ENCODE measurements around the gene CHD9.

Gene CHD9

GRCh38 chr16:53168744-53169143, 114.0 kb downstream of the CHD9 start:
- Histone ChIP-seq H3F3A (ENCODE audit: low read depth) (no peaks in the 10 kb centered on the region), H2AFZ (ENCODE audit: low read length) (no peak overlapping the region), H3K4me1 (ENCODE audit: insufficient read depth, low read length, poor library complexity, severe bottlenecking) (no peaks in the 10 kb centered on the region), H3K79me2 (ENCODE audit: insufficient read depth, low read length) (0 out of 2 replicates have a peak, but pooled peaks cover 7% of the 10 kb centered on the region), H3K27me3 (ENCODE audit: insufficient read depth, low read length, poor library complexity, severe bottlenecking) (no peaks in the 10 kb centered on the region), H3K9me3 (ENCODE audit: insufficient read depth, low read depth, low read length) (no peaks in the 10 kb centered on the region), H3K9me2 (replicated peaks; ENCODE audit: low read depth, low read length) (no peaks in the 10 kb centered on the region), H3K4me3 (ENCODE audit: low read length, poor library complexity, severe bottlenecking) (no peak overlapping the region), H4K20me1 (ENCODE audit: insufficient read depth, low read length, poor library complexity, severe bottlenecking) (peaks cover 5% of the 10 kb centered on the region), H3K36me3 (ENCODE audit: insufficient read depth, low read length) (no peaks in the 10 kb centered on the region), H3K9ac (ENCODE audit: low read depth, low read length, poor library complexity, severe bottlenecking) (no peak overlapping the region), H3K4me2 (ENCODE audit: low read depth, low read length, poor library complexity, severe bottlenecking) (no peak overlapping the region)
- TF ChIP-seq EZH2phosphoT487 (IDR thresholded peaks at IDR 0.05; ENCODE audit: borderline replicate concordance) (no peak), CTCF (conservative IDR thresholded peaks at IDR 0.05; ENCODE audit: low read length) (no peak)

- Histone ChIP-seq H3K4me1 (ENCODE audit: insufficient read depth, low read length, poor library complexity, severe bottlenecking) (no peaks in the 10 kb centered on the region), H4K20me1 (ENCODE audit: insufficient read depth, low read length, poor library complexity, severe bottlenecking) (peaks cover 5% of the 10 kb centered on the region), H3K9ac (ENCODE audit: low read depth, low read length, poor library complexity, severe bottlenecking) (no peak overlapping the region), H3K27me3 (ENCODE audit: insufficient read depth, low read length, poor library complexity, severe bottlenecking) (no peaks in the 10 kb centered on the region), H3F3A (ENCODE audit: low read depth) (no peaks in the 10 kb centered on the region), H3K9me2 (replicated peaks; ENCODE audit: low read depth, low read length) (no peaks in the 10 kb centered on the region), H3K9me3 (ENCODE audit: insufficient read depth, low read depth, low read length) (no peaks in the 10 kb centered on the region), H2AFZ (ENCODE audit: low read length) (no peak overlapping the region), H3K4me3 (ENCODE audit: low read length, poor library complexity, severe bottlenecking) (no peak overlapping the region), H3K79me2 (ENCODE audit: insufficient read depth, low read length) (peaks cover 13% of the 10 kb centered on the region; the same call in 1 of the 2 replicates), H3K36me3 (ENCODE audit: insufficient read depth, low read length) (no peaks in the 10 kb centered on the region), H3K4me2 (ENCODE audit: low read depth, low read length, poor library complexity, severe bottlenecking) (no peak overlapping the region)
- TF ChIP-seq CTCF (conservative IDR thresholded peaks at IDR 0.05; ENCODE audit: low read length) (no peak), EZH2phosphoT487 (IDR thresholded peaks at IDR 0.05; ENCODE audit: borderline replicate concordance) (no peak)
These were observed 117.7 kb downstream of the CHD9 start for GRCh38 chr16:53172517-53172916.

GRCh38 chr16:53175118-53175517, 120.3 kb downstream of the CHD9 start:
- H3K27me3 ChIP-seq (ENCODE audit: insufficient read depth, low read length, poor library complexity, severe bottlenecking) = no peaks in the 10 kb centered on the region
- no peak overlapping the region for H3K4me3 ChIP-seq (ENCODE audit: low read length, poor library complexity, severe bottlenecking)
- H3K4me2 ChIP-seq (ENCODE audit: low read depth, low read length, poor library complexity, severe bottlenecking) = no peak overlapping the region
- H3K36me3 ChIP-seq (ENCODE audit: insufficient read depth, low read length) = no peaks in the 10 kb centered on the region
- TF ChIP-seq CTCF (conservative IDR thresholded peaks at IDR 0.05; ENCODE audit: low read length) (no peak), EZH2phosphoT487 (IDR thresholded peaks at IDR 0.05; ENCODE audit: borderline replicate concordance) (no peak)
- H3K9ac ChIP-seq (ENCODE audit: low read depth, low read length, poor library complexity, severe bottlenecking) = no peak overlapping the region
- no peak overlapping the region for H2AFZ ChIP-seq (ENCODE audit: low read length)
- H3F3A ChIP-seq (ENCODE audit: low read depth) = no peaks in the 10 kb centered on the region
- no peaks in the 10 kb centered on the region for H3K9me3 ChIP-seq (ENCODE audit: insufficient read depth, low read depth, low read length)
- no peaks in the 10 kb centered on the region for H3K9me2 ChIP-seq (replicated peaks; ENCODE audit: low read depth, low read length)
- peaks cover 17% of the 10 kb centered on the region; the same call in 1 of the 2 replicates for H3K79me2 ChIP-seq (ENCODE audit: insufficient read depth, low read length)
- no peaks in the 10 kb centered on the region for H3K4me1 ChIP-seq (ENCODE audit: insufficient read depth, low read length, poor library complexity, severe bottlenecking)
- H4K20me1 ChIP-seq (ENCODE audit: insufficient read depth, low read length, poor library complexity, severe bottlenecking) = peaks cover 3% of the 10 kb centered on the region
